ENCODE results near the gene HCRTR1.

HCRTR1 gene

GRCh38 chr1:31633117-31633516, 15.6 kb downstream of the HCRTR1 start:
- DNase-seq (ENCODE audit: low read depth): no peak
- no peak overlapping the region for H3K4me3 ChIP-seq (ENCODE audit: low read length)
- peak; percentile 59 for TF ChIP-seq CTCF (conservative IDR thresholded peaks at IDR 0.05; ENCODE audit: low read length)

- H3K4me3 ChIP-seq (ENCODE audit: low read length): no peak overlapping the region
- TF ChIP-seq CTCF (conservative IDR thresholded peaks at IDR 0.05; ENCODE audit: low read length): no peak
- DNase-seq (ENCODE audit: low read depth): no peak
Observed at GRCh38 chr1:31637915-31638673, 20.6 kb downstream of the HCRTR1 start.

- H3K4me3 ChIP-seq (ENCODE audit: low read length): no peak overlapping the region
- peak; percentile 79 for DNase-seq (ENCODE audit: low read depth)
- no peak for TF ChIP-seq CTCF (conservative IDR thresholded peaks at IDR 0.05; ENCODE audit: low read length)
Observed at GRCh38 chr1:31639543-31639942, 22.1 kb downstream of the HCRTR1 start.

- H3K4me3 ChIP-seq (ENCODE audit: low read length): no peak overlapping the region
- no peak for DNase-seq (ENCODE audit: low read depth)
- no peak for TF ChIP-seq CTCF (conservative IDR thresholded peaks at IDR 0.05; ENCODE audit: low read length)
Observed at GRCh38 chr1:31640179-31640578, 22.7 kb downstream of the HCRTR1 start.

GRCh38 chr1:31640964-31641363, 23.5 kb downstream of the HCRTR1 start:
- no peak for TF ChIP-seq CTCF (conservative IDR thresholded peaks at IDR 0.05; ENCODE audit: low read length)
- no peak for DNase-seq (ENCODE audit: low read depth)

GRCh38 chr1:31642366-31642765, 24.9 kb downstream of the HCRTR1 start:
- TF ChIP-seq CTCF (conservative IDR thresholded peaks at IDR 0.05; ENCODE audit: low read length): no peak
- no peak for DNase-seq (ENCODE audit: low read depth)
- H3K4me3 ChIP-seq (ENCODE audit: low read length): no peak overlapping the region

More at GRCh38 chr1:31640964-31641363, 23.5 kb downstream of the HCRTR1 start:
- no peak overlapping the region for H3K4me3 ChIP-seq (ENCODE audit: low read length)

GRCh38 chr1:31642897-31643296, 25.4 kb downstream of the HCRTR1 start:
- DNase-seq (ENCODE audit: low read depth): no peak
- H3K4me3 ChIP-seq (ENCODE audit: low read length): no peak overlapping the region
- TF ChIP-seq CTCF (conservative IDR thresholded peaks at IDR 0.05; ENCODE audit: low read length): no peak

All from AG10803 (cell line).